HCT116 (cell line): ENCODE results near the gene TEAD3.

Experiments
- ATF3 ChIP-seq: IDR thresholded peaks from 2 replicates; pipeline ENCODE4 v1.6.1; 2012
- CEBPB ChIP-seq: IDR thresholded peaks from 2 replicates; pipeline ENCODE4 v1.6.1; 2012; ENCODE audit warnings: low read depth
- EZH2 ChIP-seq: fragments of 200-600 bp; sonication (generic); IDR thresholded peaks from 2 replicates; pipeline ENCODE4 v1.6.1; 2017; ENCODE audit warnings: antibody characterized with exemption, mixed run types
- EZH2phosphoT487 ChIP-seq: fragments of 200-600 bp; IDR thresholded peaks from 2 replicates; pipeline ENCODE4 v1.6.1; 2018; ENCODE audit warnings: antibody characterized with exemption, borderline replicate concordance
- POLR2A ChIP-seq: IDR thresholded peaks from 2 replicates; pipeline ENCODE4 v1.7.0; 2011; ENCODE audit warnings: borderline replicate concordance; ENCODE audit not compliant: insufficient read depth, insufficient read length; ENCODE audit errors: extremely low read depth
- POLR2AphosphoS5 ChIP-seq: IDR thresholded peaks from 2 replicates; pipeline ENCODE4 v1.6.1; 2011; ENCODE audit warnings: mild to moderate bottlenecking, low read depth, low read length, moderate library complexity
- RAD21 ChIP-seq: IDR thresholded peaks from 2 replicates; pipeline ENCODE4 v1.6.1; 2012; ENCODE audit warnings: low read depth, mild to moderate bottlenecking
- TCF7L2 ChIP-seq: IDR thresholded peaks from 2 replicates; pipeline ENCODE4 v1.7.0; 2011; ENCODE audit warnings: borderline replicate concordance, inconsistent platforms; ENCODE audit not compliant: insufficient read depth, insufficient read length; ENCODE audit errors: extremely low read depth
- YY1 ChIP-seq: IDR thresholded peaks from 2 replicates; pipeline ENCODE4 v1.6.1; 2011; ENCODE audit warnings: low read length, low read depth, moderate library complexity, mild to moderate bottlenecking; ENCODE audit not compliant: insufficient replicate concordance; ENCODE audit errors: extremely low read depth
- ZBTB33 ChIP-seq: IDR thresholded peaks from 2 replicates; pipeline ENCODE4 v1.6.1; 2011; ENCODE audit warnings: mild to moderate bottlenecking, low read length, moderate library complexity; ENCODE audit not compliant: insufficient replicate concordance; ENCODE audit errors: extremely low read depth
- ZNF274 ChIP-seq: fragments of 200-500 bp; sonication (Bioruptor generic); IDR thresholded peaks from 2 replicates; pipeline ENCODE4 v1.6.1; 2014; ENCODE audit warnings: mild to moderate bottlenecking, low read depth, low read length, inconsistent platforms
- TF ChIP-seq, protein P1 (sequence below), 3 experiments: fragments of 200-600 bp in 1 of 3; sonication (generic) in 1 of 3; IDR thresholded peaks in 2 of 3; conservative IDR thresholded peaks in 1 of 3; 2 replicates each; pipeline ENCODE4 v1.5.1; 2012 to 2017; ENCODE audit warnings: low read depth in 2 of 3, low read length in 2 of 3, antibody characterized with exemption in 1 of 3, borderline replicate concordance in 1 of 3, control low read depth in 1 of 3, mild to moderate bottlenecking in 1 of 3, mixed read lengths in 1 of 3, mixed run types in 1 of 3, moderate library complexity in 1 of 3; ENCODE audit not compliant: insufficient read depth in 1 of 3
- TF ChIP-seq, protein P2 (sequence below): IDR thresholded peaks from 2 replicates; pipeline ENCODE4 v1.6.1; 2012; ENCODE audit warnings: low read depth

- TF ChIP-seq, protein P1, sequence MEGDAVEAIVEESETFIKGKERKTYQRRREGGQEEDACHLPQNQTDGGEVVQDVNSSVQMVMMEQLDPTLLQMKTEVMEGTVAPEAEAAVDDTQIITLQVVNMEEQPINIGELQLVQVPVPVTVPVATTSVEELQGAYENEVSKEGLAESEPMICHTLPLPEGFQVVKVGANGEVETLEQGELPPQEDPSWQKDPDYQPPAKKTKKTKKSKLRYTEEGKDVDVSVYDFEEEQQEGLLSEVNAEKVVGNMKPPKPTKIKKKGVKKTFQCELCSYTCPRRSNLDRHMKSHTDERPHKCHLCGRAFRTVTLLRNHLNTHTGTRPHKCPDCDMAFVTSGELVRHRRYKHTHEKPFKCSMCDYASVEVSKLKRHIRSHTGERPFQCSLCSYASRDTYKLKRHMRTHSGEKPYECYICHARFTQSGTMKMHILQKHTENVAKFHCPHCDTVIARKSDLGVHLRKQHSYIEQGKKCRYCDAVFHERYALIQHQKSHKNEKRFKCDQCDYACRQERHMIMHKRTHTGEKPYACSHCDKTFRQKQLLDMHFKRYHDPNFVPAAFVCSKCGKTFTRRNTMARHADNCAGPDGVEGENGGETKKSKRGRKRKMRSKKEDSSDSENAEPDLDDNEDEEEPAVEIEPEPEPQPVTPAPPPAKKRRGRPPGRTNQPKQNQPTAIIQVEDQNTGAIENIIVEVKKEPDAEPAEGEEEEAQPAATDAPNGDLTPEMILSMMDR (IDR thresholded peaks at IDR 0.05 in 2 of 3, conservative IDR thresholded peaks at IDR 0.05 in 1 of 3; ENCODE audit: borderline replicate concordance in 1 of 3, insufficient read depth in 1 of 3, low read depth in 2 of 3, low read length in 2 of 3), result no peak
- TF ChIP-seq POLR2AphosphoS5, result no peak
- no peak for TF ChIP-seq POLR2A
- no peak for TF ChIP-seq YY1
- TF ChIP-seq EZH2, result no peak
- no peak for TF ChIP-seq ZNF274
- no peak for TF ChIP-seq EZH2phosphoT487
- TF ChIP-seq TCF7L2, result no peak
- no peak for TF ChIP-seq RAD21
- TF ChIP-seq CEBPB, result no peak
- TF ChIP-seq, protein P2, sequence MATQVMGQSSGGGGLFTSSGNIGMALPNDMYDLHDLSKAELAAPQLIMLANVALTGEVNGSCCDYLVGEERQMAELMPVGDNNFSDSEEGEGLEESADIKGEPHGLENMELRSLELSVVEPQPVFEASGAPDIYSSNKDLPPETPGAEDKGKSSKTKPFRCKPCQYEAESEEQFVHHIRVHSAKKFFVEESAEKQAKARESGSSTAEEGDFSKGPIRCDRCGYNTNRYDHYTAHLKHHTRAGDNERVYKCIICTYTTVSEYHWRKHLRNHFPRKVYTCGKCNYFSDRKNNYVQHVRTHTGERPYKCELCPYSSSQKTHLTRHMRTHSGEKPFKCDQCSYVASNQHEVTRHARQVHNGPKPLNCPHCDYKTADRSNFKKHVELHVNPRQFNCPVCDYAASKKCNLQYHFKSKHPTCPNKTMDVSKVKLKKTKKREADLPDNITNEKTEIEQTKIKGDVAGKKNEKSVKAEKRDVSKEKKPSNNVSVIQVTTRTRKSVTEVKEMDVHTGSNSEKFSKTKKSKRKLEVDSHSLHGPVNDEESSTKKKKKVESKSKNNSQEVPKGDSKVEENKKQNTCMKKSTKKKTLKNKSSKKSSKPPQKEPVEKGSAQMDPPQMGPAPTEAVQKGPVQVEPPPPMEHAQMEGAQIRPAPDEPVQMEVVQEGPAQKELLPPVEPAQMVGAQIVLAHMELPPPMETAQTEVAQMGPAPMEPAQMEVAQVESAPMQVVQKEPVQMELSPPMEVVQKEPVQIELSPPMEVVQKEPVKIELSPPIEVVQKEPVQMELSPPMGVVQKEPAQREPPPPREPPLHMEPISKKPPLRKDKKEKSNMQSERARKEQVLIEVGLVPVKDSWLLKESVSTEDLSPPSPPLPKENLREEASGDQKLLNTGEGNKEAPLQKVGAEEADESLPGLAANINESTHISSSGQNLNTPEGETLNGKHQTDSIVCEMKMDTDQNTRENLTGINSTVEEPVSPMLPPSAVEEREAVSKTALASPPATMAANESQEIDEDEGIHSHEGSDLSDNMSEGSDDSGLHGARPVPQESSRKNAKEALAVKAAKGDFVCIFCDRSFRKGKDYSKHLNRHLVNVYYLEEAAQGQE, result no peak
- no peak for TF ChIP-seq ZBTB33
- TF ChIP-seq ATF3, result no peak
Measured at GRCh38 chr6:35483490-35483889, 13.4 kb downstream of the TEAD3 start.
